Fibroblast of lung (primary cell): ENCODE measurements around the gene NUFIP2. TPM values are rescaled to one million over a fixed set of nuclear protein-coding genes. Genes with fewer than 3 reads are reported as not detected.

Source experiments
- DNase-seq, 2 donors: peaks; one replicate each; pipeline versions ENCODE4 v3.0.0 to v3.0.0-alpha.2; 2010; ENCODE audit warnings: low read depth in 2 of 2
- H2AFZ ChIP-seq: 2 replicates; pipeline ENCODE4 v1.5.1; 2012; ENCODE audit warnings: low read length, control low read depth, inconsistent platforms
- H3K27ac ChIP-seq: 2 replicates; pipeline ENCODE4 v1.5.1; 2011; ENCODE audit warnings: low read length, control low read depth; ENCODE audit not compliant: insufficient read depth
- H3K27me3 ChIP-seq: 2 replicates; pipeline ENCODE4 v1.5.1; 2011; ENCODE audit warnings: mild to moderate bottlenecking, low read length; ENCODE audit not compliant: control insufficient read depth, insufficient read depth
- H3K36me3 ChIP-seq: 2 replicates; pipeline ENCODE4 v1.5.1; 2011; ENCODE audit warnings: low read length; ENCODE audit not compliant: control insufficient read depth, insufficient read depth
- H3K4me1 ChIP-seq: 2 replicates; pipeline ENCODE4 v1.5.1; 2011; ENCODE audit warnings: low read length; ENCODE audit not compliant: control insufficient read depth, insufficient read depth; ENCODE audit errors: extremely low read depth
- H3K4me2 ChIP-seq: 2 replicates; pipeline ENCODE4 v1.5.1; 2011; ENCODE audit warnings: low read length, control low read depth; ENCODE audit not compliant: insufficient read depth; ENCODE audit errors: extremely low read depth
- H3K4me3 ChIP-seq, 4 experiments: fragments of 200-600 bp in 1 of 4; sonication (generic) in 1 of 4; replicated peaks in 1 of 4; 2 replicates each; pipeline ENCODE4 v1.5.1; 2011 to 2016; ENCODE audit warnings: low read length in 4 of 4, low read depth in 3 of 4, mild to moderate bottlenecking in 3 of 4, control low read depth in 2 of 4, inconsistent platforms in 1 of 4, mixed read lengths in 1 of 4; ENCODE audit not compliant: insufficient read depth in 1 of 4; ENCODE audit errors: control extremely low read depth in 1 of 4
- H3K79me2 ChIP-seq: 2 replicates; pipeline ENCODE4 v1.5.1; 2012; ENCODE audit warnings: mild to moderate bottlenecking, low read length, inconsistent platforms; ENCODE audit not compliant: control insufficient read depth, insufficient read depth
- H3K9ac ChIP-seq: 2 replicates; pipeline ENCODE4 v1.5.1; 2011; ENCODE audit warnings: mild to moderate bottlenecking, low read length, control low read depth; ENCODE audit not compliant: insufficient read depth
- H3K9me3 ChIP-seq: 2 replicates; pipeline ENCODE4 v1.5.1; 2012; ENCODE audit warnings: low read depth, low read length; ENCODE audit not compliant: control insufficient read depth, insufficient read depth
- H4K20me1 ChIP-seq: 2 replicates; pipeline ENCODE4 v1.5.1; 2011; ENCODE audit warnings: low read length; ENCODE audit not compliant: control insufficient read depth, insufficient read depth; ENCODE audit errors: extremely low read depth
- CTCF ChIP-seq, 2 donors: IDR thresholded peaks in 1 of 2; conservative IDR thresholded peaks in 1 of 2; 1 replicate in 1 of 2; 2 replicates in 1 of 2; pipeline ENCODE4 v1.5.1; 2011 to 2012; ENCODE audit warnings: low read length in 2 of 2, control low read depth in 1 of 2, inconsistent platforms in 1 of 2, low read depth in 1 of 2, mild to moderate bottlenecking in 1 of 2
- EZH2 ChIP-seq: IDR thresholded peaks from 2 replicates; pipeline ENCODE4 v1.5.1; 2012; ENCODE audit warnings: low read length, control low read depth, mild to moderate bottlenecking; ENCODE audit errors: missing control alignments
- polyA plus RNA-seq, 2 donors: library from polyadenylated mRNA; depleted of rRNA in 1 of 2; stranded (reverse) in 1 of 2; unstranded in 1 of 2; fragments of >200 nt; gene quantifications; 2 replicates each; pipeline ENCODE4 v1.2.1, GENCODE V29; 2011 to 2012; ENCODE audit warnings: missing spikeins in 1 of 2
- total RNA-seq: library from RNA; depleted of rRNA; stranded (reverse); fragments of >200 nt; gene quantifications from 2 replicates; pipeline ENCODE4 v1.2.1, GENCODE V29; 2014

NUFIP2 gene
- total and polyA plus RNA-seq, 2 donors (not counting 1 experiment from before 2014, with no cell fraction given), result 12.3 to 33.2 TPM

- Histone ChIP-seq H3K9me3 (no peaks in the 10 kb centered on the region), H3K9ac (no peak overlapping the region), H3K36me3 (no peaks in the 10 kb centered on the region), H3K79me2 (no peaks in the 10 kb centered on the region), H4K20me1 (no peaks in the 10 kb centered on the region), H3K4me1 (no peaks in the 10 kb centered on the region), H3K4me2 (no peak overlapping the region), H3K4me3 (no peak overlapping the region), H3K27me3 (no peaks in the 10 kb centered on the region), H3K27ac (no peak overlapping the region), H2AFZ (no peak overlapping the region)
- TF ChIP-seq CTCF (conservative IDR thresholded peaks at IDR 0.05 in 1 of 2, IDR thresholded peaks at IDR 0.05 in 1 of 2; ENCODE audit: low read depth in 1 of 2, low read length in 2 of 2) (no peak), EZH2 (no peak)
- DNase-seq, result no peak
Observed at GRCh38 chr17:29212094-29212631, 81.8 kb downstream of the NUFIP2 start.

- Histone ChIP-seq H3K27ac (no peak overlapping the region), H3K9ac (no peak overlapping the region), H3K36me3 (no peaks in the 10 kb centered on the region), H3K4me1 (no peaks in the 10 kb centered on the region), H3K4me2 (peak overlapping the region; percentile 19), H3K9me3 (no peaks in the 10 kb centered on the region), H2AFZ (no peak overlapping the region), H3K4me3 (no peak overlapping the region), H3K27me3 (no peaks in the 10 kb centered on the region), H3K79me2 (no peaks in the 10 kb centered on the region), H4K20me1 (no peaks in the 10 kb centered on the region)
- TF ChIP-seq CTCF (conservative IDR thresholded peaks at IDR 0.05 in 1 of 2, IDR thresholded peaks at IDR 0.05 in 1 of 2; ENCODE audit: low read depth in 1 of 2, low read length in 2 of 2), result no peak
- TF ChIP-seq EZH2, result no peak
- DNase-seq, result no peak
Observed at GRCh38 chr17:29210879-29211278, 83.1 kb downstream of the NUFIP2 start.

- H3K36me3 ChIP-seq, result no peaks in the 10 kb centered on the region
- no peaks in the 10 kb centered on the region for H3K27me3 ChIP-seq
- no peak for DNase-seq
- no peak overlapping the region for H3K27ac ChIP-seq
- no peaks in the 10 kb centered on the region for H3K79me2 ChIP-seq
- no peaks in the 10 kb centered on the region for H3K9me3 ChIP-seq
- no peak overlapping the region for H2AFZ ChIP-seq
- TF ChIP-seq CTCF (conservative IDR thresholded peaks at IDR 0.05 in 1 of 2, IDR thresholded peaks at IDR 0.05 in 1 of 2; ENCODE audit: low read depth in 1 of 2, low read length in 2 of 2) (no peak), EZH2 (no peak)
- no peak overlapping the region for H3K9ac ChIP-seq
- H3K4me2 ChIP-seq, result no peak overlapping the region
- no peaks in the 10 kb centered on the region for H3K4me1 ChIP-seq
- H4K20me1 ChIP-seq, result no peaks in the 10 kb centered on the region
- no peak overlapping the region for H3K4me3 ChIP-seq
Observed at GRCh38 chr17:29209073-29209472, 84.9 kb downstream of the NUFIP2 start.
